Naive thymus-derived CD4-positive, alpha-beta T cell (primary cell): ENCODE data around the gene LRRN3. TPM values are rescaled to one million over a fixed set of nuclear protein-coding genes. Genes with fewer than 3 reads are reported as not detected.

ENCODE experiments used
- ATAC-seq: fragments of 150-1000 bp; cut with Tn5 transposase; 2 replicates; pipeline ENCODE4 v1.10.0; 2021; ENCODE audit warnings: mild to moderate bottlenecking, moderate library complexity
- CTCF ChIA-PET: fragments of 350-600 bp; sonication (Branson Sonifier 250); formaldehyde crosslinking; loops from one replicate; lab custom pipeline; 2021; ENCODE audit warnings: antibody characterized with exemption; lab: Charles Lee
- POLR2A ChIA-PET: fragments of 350-600 bp; sonication (Branson Sonifier 250); formaldehyde crosslinking; loops from one replicate; lab custom pipeline; 2021; ENCODE audit warnings: antibody characterized with exemption, inconsistent platforms; lab: Charles Lee
- DNase-seq, 9 donors: peaks; one replicate each; pipeline versions ENCODE4 v3.0.0 to v3.0.0-alpha.2; 2020 to 2022; ENCODE audit warnings: mixed read lengths in 1 of 9
- H3K27ac ChIP-seq: one replicate; pipeline ENCODE4 v1.7.0; 2013; ENCODE audit warnings: mild to moderate bottlenecking, low read depth, low read length, moderate library complexity
- H3K27me3 ChIP-seq, 2 donors: one replicate each; pipeline ENCODE4 v1.7.0; 2013; ENCODE audit warnings: low read length in 2 of 2, mild to moderate bottlenecking in 2 of 2, moderate library complexity in 2 of 2; ENCODE audit not compliant: control insufficient read depth in 2 of 2, insufficient read depth in 2 of 2
- H3K36me3 ChIP-seq, 3 experiments: 1 replicate in 2 of 3; 2 replicates in 1 of 3; pipeline ENCODE4 v1.7.0; 2013; ENCODE audit warnings: low read length in 3 of 3, mild to moderate bottlenecking in 3 of 3, moderate library complexity in 1 of 3; ENCODE audit not compliant: insufficient read depth in 3 of 3, control insufficient read depth in 2 of 3
- H3K4me1 ChIP-seq, 2 donors: one replicate each; pipeline ENCODE4 v1.7.0; 2013; ENCODE audit warnings: low read length in 2 of 2, mild to moderate bottlenecking in 2 of 2, moderate library complexity in 1 of 2; ENCODE audit not compliant: control insufficient read depth in 2 of 2, insufficient read depth in 2 of 2
- H3K4me3 ChIP-seq: 2 replicates; pipeline ENCODE4 v1.7.0; 2013; ENCODE audit warnings: mild to moderate bottlenecking, low read length
- H3K9me3 ChIP-seq, 3 experiments: 1 replicate in 2 of 3; 2 replicates in 1 of 3; pipeline ENCODE4 v1.7.0; 2013; ENCODE audit warnings: low read length in 3 of 3; ENCODE audit not compliant: control insufficient read depth in 2 of 3
- H3K27ac Mint-ChIP-seq, 9 donors: one replicate each; pipeline ENCODE4 v1.8.0; 2020 to 2022; ENCODE audit warnings: mixed read lengths in 9 of 9, mild to moderate bottlenecking in 8 of 9, moderate library complexity in 5 of 9, inconsistent platforms in 2 of 9
- H3K27me3 Mint-ChIP-seq, 5 donors: one replicate each; pipeline ENCODE4 v1.8.0; 2021 to 2022; ENCODE audit warnings: mixed read lengths in 5 of 5, mild to moderate bottlenecking in 1 of 5
- H3K36me3 Mint-ChIP-seq, 5 donors: one replicate each; pipeline ENCODE4 v1.8.0; 2020 to 2022; ENCODE audit warnings: mixed read lengths in 5 of 5, mild to moderate bottlenecking in 3 of 5, inconsistent platforms in 1 of 5
- H3K4me1 Mint-ChIP-seq, 7 donors: one replicate each; pipeline ENCODE4 v1.8.0; 2020 to 2022; ENCODE audit warnings: mixed read lengths in 7 of 7, mild to moderate bottlenecking in 3 of 7, inconsistent platforms in 1 of 7
- H3K4me3 Mint-ChIP-seq, 10 donors: one replicate each; pipeline ENCODE4 v1.8.0; 2020 to 2022; ENCODE audit warnings: mild to moderate bottlenecking in 10 of 10, mixed read lengths in 10 of 10, moderate library complexity in 6 of 10, inconsistent platforms in 2 of 10
- H3K9me3 Mint-ChIP-seq, 11 donors: one replicate each; pipeline ENCODE4 v1.8.0; 2020 to 2022; ENCODE audit warnings: mixed read lengths in 11 of 11, mild to moderate bottlenecking in 4 of 11, inconsistent platforms in 1 of 11, moderate library complexity in 1 of 11
- intact Hi-C, 2 donors: fragments of 100-400 bp; cut with micrococcal nuclease; formaldehyde crosslinking; loops; one replicate each; pipeline ENCODE4 v1.15.1; 2023
- polyA plus RNA-seq, 2 donors: library from polyadenylated mRNA; unstranded; fragments of 300-500 nt; fragmentation: Illumina TruSeq; gene quantifications; one replicate each; pipeline ENCODE4 v1.2.3, GENCODE V29; 2021
- total RNA-seq, 6 experiments: library from RNA in 5 of 6; stranded (reverse) in 5 of 6; gene quantifications; 1 replicate in 5 of 6; 2 replicates in 1 of 6; pipeline ENCODE4 v1.2.3 and lab custom pipeline; 2021 to 2026

Gene LRRN3
- total and polyA plus RNA-seq, 7 experiments from 2014 or later: 7.6 to 288 (median 173) TPM

DNA sequence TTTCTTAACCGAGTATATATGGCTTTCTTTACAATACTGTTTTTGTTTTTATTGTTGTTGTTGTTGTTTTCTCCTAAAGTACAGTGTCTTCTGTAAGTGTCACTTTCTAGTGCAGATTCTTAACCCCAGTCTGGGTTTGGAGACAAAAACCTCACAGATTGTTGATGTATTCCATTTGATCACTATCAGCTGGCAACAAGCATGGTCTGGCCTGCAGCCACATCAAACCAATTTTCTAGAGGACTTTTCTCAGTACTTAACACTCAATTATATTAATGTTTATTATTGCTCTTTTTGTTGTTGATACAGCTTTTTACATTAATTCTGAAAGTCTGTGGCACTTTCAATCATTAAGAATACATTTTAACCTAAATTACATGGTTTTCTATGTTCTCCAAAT is 17.1 kb downstream of the LRRN3 start:
- Histone ChIP-seq H3K4me1 (no peaks in the 10 kb centered on the region), H3K27me3 (no peaks in the 10 kb centered on the region), H3K9me3 (no peaks in the 10 kb centered on the region), H3K4me3 (no peak overlapping the region), H3K27ac (no peak overlapping the region), H3K36me3 (peaks cover 0 to 3% (median 2%) of the 10 kb centered on the region in 3 experiments)
- no peaks in the 10 kb centered on the region for H3K9me3 Mint-ChIP-seq
- H3K4me3 Mint-ChIP-seq: peak overlapping the region in 1 of 10 donors; percentile 15
- POLR2A ChIA-PET: interaction anchor here (1.0 to 1.4 kb wide), 3 partner anchors 10 to 24 kb away, joined by 3 to 4 read pairs (median 4); no protein-coding TSS in a partner anchor
- DNase-seq: no peak
- H3K36me3 Mint-ChIP-seq: peaks cover 3 to 63% (median 44%) of the 10 kb centered on the region in 5 donors
- no peaks in the 10 kb centered on the region for H3K27me3 Mint-ChIP-seq
- H3K27ac Mint-ChIP-seq: peak overlapping the region in 3 of 9 donors; percentile 2 to 65 (median 12)
- intact Hi-C loops: no loop called here
- ATAC-seq: no peak
- CTCF ChIA-PET: interaction anchor here (1.2 to 1.6 kb wide), 2 partner anchors 9 to 11 kb away, joined by 4 to 8 read pairs; no protein-coding TSS in a partner anchor
- H3K4me1 Mint-ChIP-seq: peaks cover 16 to 79% (median 65%) of the 10 kb centered on the region in 7 donors

DNA sequence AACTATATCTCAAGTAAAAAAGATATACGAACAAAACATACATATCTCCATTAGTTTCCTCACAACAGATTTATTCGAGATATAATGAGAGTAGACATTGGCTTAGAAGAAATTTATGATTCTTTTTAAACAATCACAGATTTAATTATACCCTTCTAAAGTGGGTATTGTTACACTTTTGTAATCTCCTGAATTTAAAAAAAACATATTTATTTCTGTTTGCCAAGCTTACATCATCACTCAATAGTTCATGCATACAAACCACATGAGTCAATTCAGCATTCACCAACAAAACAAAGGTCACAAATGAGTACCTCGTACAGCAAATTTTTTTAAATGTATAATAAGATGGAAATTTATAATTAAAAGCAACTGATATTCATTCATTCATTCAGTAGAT is 17.6 kb downstream of the LRRN3 start:
- Mint-ChIP-seq H3K4me3 (no peak overlapping the region), H3K4me1 (peaks cover 14 to 79% (median 64%) of the 10 kb centered on the region in 7 donors), H3K27me3 (no peaks in the 10 kb centered on the region), H3K27ac (no peak overlapping the region), H3K36me3 (peaks cover 3 to 63% (median 43%) of the 10 kb centered on the region in 5 donors), H3K9me3 (no peaks in the 10 kb centered on the region)
- Histone ChIP-seq H3K27ac (no peak overlapping the region), H3K4me1 (no peaks in the 10 kb centered on the region), H3K9me3 (no peaks in the 10 kb centered on the region), H3K27me3 (no peaks in the 10 kb centered on the region), H3K4me3 (no peak overlapping the region), H3K36me3 (peaks cover 0 to 3% (median 2%) of the 10 kb centered on the region in 3 experiments)
- no peak for ATAC-seq
- intact Hi-C loops: no loop called here
- ChIA-PET CTCF (interaction anchor here (0.8 to 1.6 kb wide), 2 partner anchors 10 to 15 kb away, joined by 3 to 8 read pairs; no protein-coding TSS in a partner anchor), POLR2A (interaction anchor here (1.0 to 1.4 kb wide), 4 partner anchors 10 to 25 kb away, joined by 3 to 5 read pairs (median 4); no protein-coding TSS in a partner anchor)
- DNase-seq: no peak

- DNase-seq (no peak), ATAC-seq (no peak)
- POLR2A ChIA-PET: interaction anchor here (0.6 kb wide), 1 partner anchor 13 kb away, joined by 4 read pairs; no protein-coding TSS in a partner anchor
- Mint-ChIP-seq H3K27me3 (no peaks in the 10 kb centered on the region), H3K4me3 (no peak overlapping the region), H3K9me3 (peaks cover 0 to 2% (median 0%) of the 10 kb centered on the region in 11 donors), H3K36me3 (peaks cover 0 to 57% (median 34%) of the 10 kb centered on the region in 5 donors), H3K27ac (peak overlapping the region in 7 of 9 donors; percentile 22 to 60 (median 33)), H3K4me1 (peaks cover 3 to 56% (median 42%) of the 10 kb centered on the region in 7 donors)
- CTCF ChIA-PET: no interaction called here
- H3K4me1 ChIP-seq: no peaks in the 10 kb centered on the region
- H3K36me3 ChIP-seq: peaks cover 0 to 2% (median 0%) of the 10 kb centered on the region in 3 experiments
- intact Hi-C loops: loop anchor here in 1 of 2 donors (1.0 kb wide), 1 partner anchor 8 kb away; no protein-coding TSS in a partner anchor
- no peaks in the 10 kb centered on the region for H3K27me3 ChIP-seq
- no peak overlapping the region for H3K27ac ChIP-seq
- H3K4me3 ChIP-seq: no peak overlapping the region
- H3K9me3 ChIP-seq: no peaks in the 10 kb centered on the region
These were observed 21.5 kb downstream of the LRRN3 start for GRCh38 chr7:111112439-111112838.

DNA sequence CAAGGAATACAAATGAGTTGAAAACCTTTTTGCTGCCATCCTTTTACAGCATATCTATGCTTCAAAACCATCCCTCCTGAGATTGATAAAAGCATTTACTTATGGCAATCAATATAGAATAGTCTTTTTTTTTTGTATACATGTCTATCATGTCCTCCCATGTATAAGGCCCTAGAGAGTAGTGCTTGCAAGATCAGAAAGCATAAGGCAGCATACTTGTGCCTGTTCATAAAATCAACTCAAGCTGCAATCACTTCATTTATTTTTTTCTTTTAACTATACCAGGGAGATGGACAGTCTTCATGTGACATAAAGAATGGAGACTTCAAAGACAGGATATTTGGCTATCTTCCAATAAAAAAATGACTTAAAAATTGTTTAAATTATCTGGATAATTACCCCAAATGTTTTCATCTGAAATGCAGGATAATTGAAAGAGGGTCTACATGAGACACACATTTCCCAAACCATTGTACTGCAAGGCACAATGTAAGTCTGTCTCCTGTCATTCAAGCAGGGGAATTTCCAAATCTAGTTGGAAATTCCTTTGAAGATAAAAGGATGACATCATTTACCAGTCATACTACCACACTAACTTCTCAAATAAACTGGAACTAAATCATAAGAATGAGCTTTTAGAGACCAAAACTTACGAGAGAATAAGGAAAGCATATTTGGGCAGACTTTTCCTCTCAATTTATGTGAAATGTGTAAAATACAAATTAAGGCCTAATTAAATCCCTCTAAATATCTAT is 22.5 kb downstream of the LRRN3 start:
- H3K4me1 Mint-ChIP-seq: peaks cover 3 to 50% (median 37%) of the 10 kb centered on the region in 7 donors
- H3K36me3 Mint-ChIP-seq: peaks cover 0 to 66% (median 39%) of the 10 kb centered on the region in 5 donors
- intact Hi-C loops: no loop called here
- Histone ChIP-seq H3K4me3 (no peak overlapping the region), H3K27me3 (no peaks in the 10 kb centered on the region), H3K36me3 (peaks cover 0 to 2% (median 0%) of the 10 kb centered on the region in 3 experiments), H3K9me3 (no peaks in the 10 kb centered on the region), H3K4me1 (no peaks in the 10 kb centered on the region), H3K27ac (no peak overlapping the region)
- peak overlapping the region in 5 of 9 donors; percentile 24 to 63 (median 38) for H3K27ac Mint-ChIP-seq
- no peaks in the 10 kb centered on the region for H3K27me3 Mint-ChIP-seq
- ATAC-seq: no peak
- ChIA-PET CTCF (no interaction called here), POLR2A (no interaction called here)
- no peak for DNase-seq
- peaks cover 0 to 6% (median 0%) of the 10 kb centered on the region in 11 donors for H3K9me3 Mint-ChIP-seq
- H3K4me3 Mint-ChIP-seq: no peak overlapping the region

DNA sequence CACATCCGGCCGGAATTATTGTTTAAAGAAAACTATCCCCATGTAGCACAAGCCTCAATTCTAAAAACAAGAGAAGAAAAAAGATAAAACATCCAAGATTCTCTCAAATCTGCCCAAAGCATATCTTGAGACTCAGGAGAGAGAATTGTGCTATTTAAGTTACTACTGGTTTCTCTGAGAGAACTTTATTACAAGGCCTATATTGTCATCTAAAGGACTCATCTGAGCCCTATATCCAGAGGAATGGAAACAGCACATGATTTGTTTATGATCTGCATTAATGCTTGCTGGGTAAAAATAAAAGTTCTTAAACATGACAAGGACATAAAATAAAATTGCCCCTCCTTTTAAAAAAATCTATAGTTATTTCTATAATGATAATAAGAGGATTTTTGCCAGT is 25.0 kb downstream of the LRRN3 start:
- Histone ChIP-seq H3K4me3 (no peak overlapping the region), H3K9me3 (peaks cover 0 to 7% (median 0%) of the 10 kb centered on the region in 3 experiments), H3K27me3 (no peaks in the 10 kb centered on the region), H3K36me3 (peaks cover 0 to 14% (median 0%) of the 10 kb centered on the region in 3 experiments), H3K4me1 (no peaks in the 10 kb centered on the region), H3K27ac (no peak overlapping the region)
- no peak overlapping the region for H3K4me3 Mint-ChIP-seq
- ChIA-PET POLR2A (no interaction called here), CTCF (no interaction called here)
- no peak for DNase-seq
- H3K9me3 Mint-ChIP-seq: peaks cover 0 to 22% (median 11%) of the 10 kb centered on the region in 11 donors
- peaks cover 10 to 78% (median 49%) of the 10 kb centered on the region in 5 donors for H3K36me3 Mint-ChIP-seq
- intact Hi-C loops: loop anchor here in 1 of 2 donors (2.0 kb wide), 1 partner anchor 15 kb away; no protein-coding TSS in a partner anchor
- peaks cover 3 to 47% (median 26%) of the 10 kb centered on the region in 7 donors for H3K4me1 Mint-ChIP-seq
- H3K27ac Mint-ChIP-seq: peak overlapping the region in 5 of 9 donors; percentile 31 to 73 (median 51)
- H3K27me3 Mint-ChIP-seq: no peaks in the 10 kb centered on the region
- no peak for ATAC-seq

DNA sequence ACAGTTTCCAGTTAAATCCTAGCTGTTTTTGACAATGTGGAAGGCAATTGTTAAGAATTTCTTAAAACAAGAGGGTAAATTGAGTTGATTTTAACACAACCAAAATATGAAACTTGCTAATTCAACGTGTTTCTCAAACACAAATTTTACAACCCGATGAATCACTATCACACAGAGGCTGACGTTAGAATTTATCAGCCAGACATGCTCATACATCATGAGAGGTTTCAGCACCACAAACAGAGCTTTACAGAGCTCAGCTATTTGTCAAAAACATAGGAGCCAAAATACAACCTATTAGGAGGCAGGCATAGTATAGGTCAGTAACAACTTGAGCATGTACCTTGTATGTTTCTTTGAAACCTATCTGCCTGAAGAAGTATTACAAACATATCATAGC is 36.1 kb downstream of the LRRN3 start:
- Mint-ChIP-seq H3K4me3 (no peak overlapping the region), H3K27ac (peak overlapping the region in 1 of 9 donors; percentile 14), H3K9me3 (peaks cover 0 to 37% (median 12%) of the 10 kb centered on the region in 11 donors), H3K4me1 (peaks cover 0 to 10% (median 0%) of the 10 kb centered on the region in 7 donors), H3K36me3 (peaks cover 6 to 34% (median 29%) of the 10 kb centered on the region in 5 donors), H3K27me3 (no peaks in the 10 kb centered on the region)
- peaks cover 0 to 14% (median 10%) of the 10 kb centered on the region in 3 experiments for H3K9me3 ChIP-seq
- no peak overlapping the region for H3K4me3 ChIP-seq
- ChIA-PET POLR2A (no interaction called here), CTCF (interaction anchor here (0.6 kb wide), 1 partner anchor 285 kb away, joined by 3 read pairs; no protein-coding TSS in a partner anchor)
- DNase-seq: no peak
- no peak overlapping the region for H3K27ac ChIP-seq
- no peaks in the 10 kb centered on the region for H3K27me3 ChIP-seq
- intact Hi-C loops: loop anchor here in 1 of 2 donors (1.0 kb wide), 1 partner anchor 11 kb away; no protein-coding TSS in a partner anchor
- ATAC-seq: no peak
- H3K4me1 ChIP-seq: no peaks in the 10 kb centered on the region
- peaks cover 0 to 11% (median 3%) of the 10 kb centered on the region in 3 experiments for H3K36me3 ChIP-seq
